SK-N-SH (cell line): ENCODE results near the gene SPOCK1.

Experiments
- CTCF ChIP-seq: fragments of 200-600 bp; sonication (generic); IDR thresholded peaks from 2 replicates; pipeline ENCODE4 v1.6.1; 2017; ENCODE audit warnings: antibody characterized with exemption, mild to moderate bottlenecking, moderate library complexity
- MXI1 ChIP-seq: IDR thresholded peaks from 2 replicates; pipeline ENCODE4 v1.6.1; 2012; ENCODE audit warnings: mild to moderate bottlenecking, low read depth, low read length, improper control_type of control experiment
- NRF1 ChIP-seq: IDR thresholded peaks from 2 replicates; pipeline ENCODE4 v1.6.1; 2012; ENCODE audit warnings: low read depth, mild to moderate bottlenecking, low read length
- POLR2AphosphoS5 ChIP-seq: IDR thresholded peaks from 2 replicates; pipeline ENCODE4 v1.6.1; 2012; ENCODE audit warnings: low read depth, low read length
- REST ChIP-seq: IDR thresholded peaks from 2 replicates; pipeline ENCODE4 v1.6.1; 2012; ENCODE audit warnings: mild to moderate bottlenecking, low read depth, low read length, moderate library complexity
- RFX5 ChIP-seq: IDR thresholded peaks from 2 replicates; pipeline ENCODE4 v1.6.1; 2012; ENCODE audit warnings: mild to moderate bottlenecking, improper control_type of control experiment, low read length
- TAF1 ChIP-seq: IDR thresholded peaks from 2 replicates; pipeline ENCODE4 v1.6.1; 2012; ENCODE audit warnings: low read depth, mild to moderate bottlenecking, low read length, moderate library complexity, borderline replicate concordance

- no peak for TF ChIP-seq CTCF
- no peak for TF ChIP-seq MXI1
- no peak for TF ChIP-seq REST
- TF ChIP-seq RFX5: no peak
- no peak for TF ChIP-seq TAF1
- TF ChIP-seq POLR2AphosphoS5: no peak
- no peak for TF ChIP-seq NRF1
Observed at GRCh38 chr5:137231540-137231939, 267.6 kb downstream of the SPOCK1 start.
